Lower lobe of right lung (tissue), 2 donors: Measurements from ENCODE around the gene OR10S1. TPM values are rescaled to one million over a fixed set of nuclear protein-coding genes. Genes with fewer than 3 reads are reported as not detected.
"Not testable (repeated sequence)": the region's sequence is repeated elsewhere in the genome, so short reads cannot be mapped to it uniquely, and the experiment has no call there.

Experiments used
- ATAC-seq, 2 donors: fragments of 200-7000 bp; cut with Tn5 transposase; one replicate each; pipeline ENCODE4 v1.9.1; 2020 to 2022; ENCODE audit warnings: mild to moderate bottlenecking in 2 of 2, moderate library complexity in 2 of 2
- DNase-seq: peaks from one replicate; pipeline ENCODE4 v3.0.0-alpha.2; 2020
- H3K27ac ChIP-seq: fragments of 200-600 bp; one replicate; pipeline ENCODE4 v1.8.0; 2022
- H3K27me3 ChIP-seq: fragments of 200-600 bp; one replicate; pipeline ENCODE4 v1.8.0; 2022; ENCODE audit warnings: low read depth
- H3K36me3 ChIP-seq: fragments of 200-600 bp; one replicate; pipeline ENCODE4 v1.8.0; 2022; ENCODE audit warnings: mild to moderate bottlenecking
- H3K4me1 ChIP-seq: fragments of 200-600 bp; one replicate; pipeline ENCODE4 v1.8.0; 2022
- H3K4me3 ChIP-seq: fragments of 200-600 bp; one replicate; pipeline ENCODE4 v1.8.0; 2022; ENCODE audit warnings: mild to moderate bottlenecking
- H3K9me3 ChIP-seq: fragments of 200-600 bp; one replicate; pipeline ENCODE4 v1.8.0; 2022
- intact Hi-C: fragments of 100-400 bp; cut with DNase I; formaldehyde crosslinking; loops from one replicate; pipeline ENCODE4 v1.11.0; 2022
- long read RNA-seq: library from polyadenylated mRNA; unstranded; transcript quantifications from one replicate; pipeline ENCODE4 v2.0.0, GENCODE V29; 2021
- total RNA-seq: library from RNA; stranded (reverse); fragmentation: NEBNext Ultra II Directional; extraction: Animal tissue kit (Norgen Biotek cat#: 25700); gene quantifications from one replicate; pipeline ENCODE4 v1.2.1, GENCODE V29; 2021
- TF ChIP-seq, protein P1 (sequence below): fragments of 200-600 bp; IDR thresholded peaks from one replicate; pipeline ENCODE4 v1.8.0; 2022; ENCODE audit warnings: antibody characterized with exemption, mild to moderate bottlenecking
- donor health status: DM: no; HTN: yes; CAD: no; lungs with severe emphysema.

Gene OR10S1
- total RNA-seq = not detected
- long read RNA-seq = 0 reads

GRCh38 chr11:123977731-123978347 is at the start of gene OR10S1:
Gene OR10S1 (minus strand): TSS chr11:123977781. CDS start chr11:123977664, 117 bp downstream.
- Histone ChIP-seq H3K36me3 (no peaks in the 10 kb centered on the region), H3K4me3 (no peak within 1 kb of the TSS), H3K27me3 (no peaks in the 10 kb centered on the region), H3K4me1 (no peaks in the 10 kb centered on the region), H3K27ac (no peak within 1 kb of the TSS), H3K9me3 (no peaks in the 10 kb centered on the region)
- TF ChIP-seq, protein P1, sequence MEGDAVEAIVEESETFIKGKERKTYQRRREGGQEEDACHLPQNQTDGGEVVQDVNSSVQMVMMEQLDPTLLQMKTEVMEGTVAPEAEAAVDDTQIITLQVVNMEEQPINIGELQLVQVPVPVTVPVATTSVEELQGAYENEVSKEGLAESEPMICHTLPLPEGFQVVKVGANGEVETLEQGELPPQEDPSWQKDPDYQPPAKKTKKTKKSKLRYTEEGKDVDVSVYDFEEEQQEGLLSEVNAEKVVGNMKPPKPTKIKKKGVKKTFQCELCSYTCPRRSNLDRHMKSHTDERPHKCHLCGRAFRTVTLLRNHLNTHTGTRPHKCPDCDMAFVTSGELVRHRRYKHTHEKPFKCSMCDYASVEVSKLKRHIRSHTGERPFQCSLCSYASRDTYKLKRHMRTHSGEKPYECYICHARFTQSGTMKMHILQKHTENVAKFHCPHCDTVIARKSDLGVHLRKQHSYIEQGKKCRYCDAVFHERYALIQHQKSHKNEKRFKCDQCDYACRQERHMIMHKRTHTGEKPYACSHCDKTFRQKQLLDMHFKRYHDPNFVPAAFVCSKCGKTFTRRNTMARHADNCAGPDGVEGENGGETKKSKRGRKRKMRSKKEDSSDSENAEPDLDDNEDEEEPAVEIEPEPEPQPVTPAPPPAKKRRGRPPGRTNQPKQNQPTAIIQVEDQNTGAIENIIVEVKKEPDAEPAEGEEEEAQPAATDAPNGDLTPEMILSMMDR = no peak
- intact Hi-C loops = no loop called here
- ATAC-seq = no peak
- no peak for DNase-seq

DNA sequence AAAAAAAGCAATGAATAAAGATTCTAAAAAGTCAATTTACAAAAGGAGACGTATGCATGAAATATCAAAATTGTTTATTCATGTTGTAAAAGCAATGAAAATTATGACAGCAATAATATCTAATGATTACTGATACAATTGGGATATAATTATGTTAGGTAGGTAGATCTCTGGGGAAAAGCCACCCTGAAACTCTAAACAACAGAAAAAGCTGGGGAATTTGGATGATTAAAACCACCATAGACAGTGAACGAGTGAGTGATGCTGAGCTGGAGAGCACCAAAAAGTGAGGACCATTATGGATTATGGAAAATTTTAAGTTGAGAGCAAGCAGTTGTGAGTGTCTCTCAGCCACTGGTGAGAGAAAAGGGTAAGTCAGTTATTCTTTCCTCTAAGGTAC is 48.9 kb upstream of the OR10S1 start, which contains the start of gene OR10G8:
Gene OR10G8 (plus strand): TSS at position 301 of the 400 bp plus-strand sequence. CDS start 2,825 bp downstream, outside the sequence.
- intact Hi-C loops = no loop called here
- no peaks in the 10 kb centered on the region for H3K36me3 ChIP-seq
- no peak for DNase-seq
- no peak within 1 kb of the TSS for H3K4me3 ChIP-seq
- no peak within 1 kb of the TSS for H3K27ac ChIP-seq
- no peaks in the 10 kb centered on the region for H3K9me3 ChIP-seq
- H3K27me3 ChIP-seq = no peaks in the 10 kb centered on the region
- H3K4me1 ChIP-seq = no peaks in the 10 kb centered on the region
- ATAC-seq = no peak
- TF ChIP-seq, protein P1 = no peak

- H3K4me1 ChIP-seq, H3K27ac ChIP-seq, DNase-seq, H3K9me3 ChIP-seq, H3K4me3 ChIP-seq, H3K27me3 ChIP-seq, intact Hi-C loops, H3K36me3 ChIP-seq: not testable (repeated sequence)
- ATAC-seq = peak; percentile 19 to 45
Measured at GRCh38 chr11:124015837-124016236, 38.3 kb upstream of the OR10S1 start.

DNA sequence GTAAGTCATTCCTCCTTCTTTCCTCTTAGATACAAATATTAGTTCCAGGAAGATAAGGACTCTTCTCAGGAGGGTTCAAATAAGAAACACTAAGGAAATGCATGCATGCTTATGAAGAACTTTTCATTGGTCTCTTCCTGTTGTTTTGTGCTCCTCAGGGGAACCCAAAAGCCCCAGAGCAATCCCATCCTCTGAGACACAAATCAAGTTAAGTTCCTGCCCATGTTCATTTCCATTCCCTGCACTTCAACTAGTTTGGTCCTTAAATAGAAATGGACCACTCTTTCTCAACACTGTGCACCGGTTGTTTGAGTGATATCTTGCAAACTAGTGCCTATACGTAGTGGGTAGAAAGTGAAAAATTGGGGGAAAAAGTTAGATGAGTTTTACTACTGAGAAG is 35.1 kb upstream of the OR10S1 start, which contains the start of gene OR10G4:
Gene OR10G4 (plus strand): TSS at position 301 of the 400 bp plus-strand sequence. CDS start 2,578 bp downstream, outside the sequence.
- DNase-seq (no peak), ATAC-seq (no peak)
- intact Hi-C loops = no loop called here
- Histone ChIP-seq H3K4me1 (no peaks in the 10 kb centered on the region), H3K27me3 (no peaks in the 10 kb centered on the region), H3K27ac (no peak within 1 kb of the TSS), H3K36me3 (no peaks in the 10 kb centered on the region), H3K4me3 (no peak within 1 kb of the TSS), H3K9me3 (no peaks in the 10 kb centered on the region)
- TF ChIP-seq, protein P1 = no peak

DNA sequence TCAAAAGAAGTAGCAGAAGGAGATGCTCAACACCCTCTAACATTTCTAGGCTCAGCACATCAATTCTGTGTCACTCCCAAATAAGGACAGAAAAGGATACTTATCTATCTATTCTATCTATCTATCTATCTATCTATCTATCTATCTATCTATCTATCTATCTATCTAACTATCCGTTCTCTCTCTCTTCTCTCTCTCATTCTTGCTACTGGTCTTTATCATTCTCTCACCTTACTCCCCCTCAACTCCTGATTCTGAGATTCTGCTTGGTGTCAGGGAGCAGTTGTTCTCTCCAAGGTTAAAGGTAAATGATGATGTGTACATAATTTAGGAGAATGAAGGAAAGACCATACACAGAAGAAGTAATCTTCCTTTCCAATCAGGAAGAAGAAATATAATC is 17.5 kb upstream of the OR10S1 start, which contains the start of gene OR10G6:
Gene OR10G6 (minus strand): TSS at position 43 of the 400 bp plus-strand sequence. CDS start 0 bp downstream, at position 43.
- no peak within 1 kb of the TSS for H3K27ac ChIP-seq
- H3K9me3 ChIP-seq = no peaks in the 10 kb centered on the region
- no peaks in the 10 kb centered on the region for H3K4me1 ChIP-seq
- no peaks in the 10 kb centered on the region for H3K36me3 ChIP-seq
- intact Hi-C loops = no loop called here
- DNase-seq (no peak), ATAC-seq (no peak)
- H3K27me3 ChIP-seq = no peaks in the 10 kb centered on the region
- H3K4me3 ChIP-seq = no peak within 1 kb of the TSS
- TF ChIP-seq, protein P1 = no peak

DNA sequence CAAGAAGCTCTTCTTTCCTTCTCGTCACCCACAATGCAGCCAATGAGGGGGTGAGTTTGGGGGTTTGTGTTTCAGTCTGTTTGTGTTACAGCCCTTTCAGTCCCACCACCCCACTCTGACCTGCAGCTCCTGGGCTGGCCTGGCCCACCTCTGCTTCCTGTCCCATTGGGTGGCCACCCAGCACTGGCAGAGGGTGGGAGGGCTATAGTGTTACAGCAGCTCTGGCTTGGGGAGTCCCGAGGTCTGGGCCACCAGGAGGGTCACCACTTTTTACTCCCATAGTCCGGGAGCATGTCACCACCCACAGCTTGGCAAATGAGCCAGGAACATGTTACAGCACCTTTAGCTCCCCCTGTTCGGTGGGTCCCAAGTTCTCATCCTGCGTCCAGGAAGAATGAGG is 1.7 kb upstream of the OR10S1 start:
- Histone ChIP-seq H3K4me1 (no peaks in the 10 kb centered on the region), H3K9me3 (no peaks in the 10 kb centered on the region), H3K4me3 (no peak overlapping the region), H3K36me3 (no peaks in the 10 kb centered on the region), H3K27ac (no peak overlapping the region), H3K27me3 (no peaks in the 10 kb centered on the region)
- TF ChIP-seq, protein P1 = no peak
- peak in 1 of 2 donors; percentile 30 for ATAC-seq
- intact Hi-C loops = no loop called here
- DNase-seq = no peak
